ENCODE measurements around the gene ADARB1. TPM values are rescaled to one million over a fixed set of nuclear protein-coding genes. Genes with fewer than 3 reads are reported as not detected.

The ADARB1 gene
- total and polyA plus RNA-seq, 2 experiments from 2014 or later = 4.8 to 14.8 TPM

DNA sequence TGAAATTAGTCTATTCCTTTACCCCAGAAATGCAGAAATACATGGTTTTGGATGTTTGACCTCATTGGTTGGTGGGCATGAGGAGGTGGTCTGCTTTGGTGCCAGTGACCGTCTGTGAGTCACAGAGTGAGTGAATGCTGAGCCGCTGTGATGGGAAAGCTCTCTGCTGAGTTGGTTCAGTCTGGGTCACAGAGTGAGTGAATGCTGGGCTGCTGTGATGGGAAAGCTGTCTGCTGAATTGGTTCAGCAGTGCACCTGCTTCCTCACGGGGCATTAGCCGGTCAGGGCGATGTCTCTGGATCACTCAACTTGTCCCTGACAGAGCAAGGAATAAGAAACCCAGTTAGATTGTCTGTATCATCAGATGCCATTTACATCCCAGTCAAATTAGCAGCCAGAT, 40.8 kb downstream of the ADARB1 start (continued):
- TF ChIP-seq, protein P1, sequence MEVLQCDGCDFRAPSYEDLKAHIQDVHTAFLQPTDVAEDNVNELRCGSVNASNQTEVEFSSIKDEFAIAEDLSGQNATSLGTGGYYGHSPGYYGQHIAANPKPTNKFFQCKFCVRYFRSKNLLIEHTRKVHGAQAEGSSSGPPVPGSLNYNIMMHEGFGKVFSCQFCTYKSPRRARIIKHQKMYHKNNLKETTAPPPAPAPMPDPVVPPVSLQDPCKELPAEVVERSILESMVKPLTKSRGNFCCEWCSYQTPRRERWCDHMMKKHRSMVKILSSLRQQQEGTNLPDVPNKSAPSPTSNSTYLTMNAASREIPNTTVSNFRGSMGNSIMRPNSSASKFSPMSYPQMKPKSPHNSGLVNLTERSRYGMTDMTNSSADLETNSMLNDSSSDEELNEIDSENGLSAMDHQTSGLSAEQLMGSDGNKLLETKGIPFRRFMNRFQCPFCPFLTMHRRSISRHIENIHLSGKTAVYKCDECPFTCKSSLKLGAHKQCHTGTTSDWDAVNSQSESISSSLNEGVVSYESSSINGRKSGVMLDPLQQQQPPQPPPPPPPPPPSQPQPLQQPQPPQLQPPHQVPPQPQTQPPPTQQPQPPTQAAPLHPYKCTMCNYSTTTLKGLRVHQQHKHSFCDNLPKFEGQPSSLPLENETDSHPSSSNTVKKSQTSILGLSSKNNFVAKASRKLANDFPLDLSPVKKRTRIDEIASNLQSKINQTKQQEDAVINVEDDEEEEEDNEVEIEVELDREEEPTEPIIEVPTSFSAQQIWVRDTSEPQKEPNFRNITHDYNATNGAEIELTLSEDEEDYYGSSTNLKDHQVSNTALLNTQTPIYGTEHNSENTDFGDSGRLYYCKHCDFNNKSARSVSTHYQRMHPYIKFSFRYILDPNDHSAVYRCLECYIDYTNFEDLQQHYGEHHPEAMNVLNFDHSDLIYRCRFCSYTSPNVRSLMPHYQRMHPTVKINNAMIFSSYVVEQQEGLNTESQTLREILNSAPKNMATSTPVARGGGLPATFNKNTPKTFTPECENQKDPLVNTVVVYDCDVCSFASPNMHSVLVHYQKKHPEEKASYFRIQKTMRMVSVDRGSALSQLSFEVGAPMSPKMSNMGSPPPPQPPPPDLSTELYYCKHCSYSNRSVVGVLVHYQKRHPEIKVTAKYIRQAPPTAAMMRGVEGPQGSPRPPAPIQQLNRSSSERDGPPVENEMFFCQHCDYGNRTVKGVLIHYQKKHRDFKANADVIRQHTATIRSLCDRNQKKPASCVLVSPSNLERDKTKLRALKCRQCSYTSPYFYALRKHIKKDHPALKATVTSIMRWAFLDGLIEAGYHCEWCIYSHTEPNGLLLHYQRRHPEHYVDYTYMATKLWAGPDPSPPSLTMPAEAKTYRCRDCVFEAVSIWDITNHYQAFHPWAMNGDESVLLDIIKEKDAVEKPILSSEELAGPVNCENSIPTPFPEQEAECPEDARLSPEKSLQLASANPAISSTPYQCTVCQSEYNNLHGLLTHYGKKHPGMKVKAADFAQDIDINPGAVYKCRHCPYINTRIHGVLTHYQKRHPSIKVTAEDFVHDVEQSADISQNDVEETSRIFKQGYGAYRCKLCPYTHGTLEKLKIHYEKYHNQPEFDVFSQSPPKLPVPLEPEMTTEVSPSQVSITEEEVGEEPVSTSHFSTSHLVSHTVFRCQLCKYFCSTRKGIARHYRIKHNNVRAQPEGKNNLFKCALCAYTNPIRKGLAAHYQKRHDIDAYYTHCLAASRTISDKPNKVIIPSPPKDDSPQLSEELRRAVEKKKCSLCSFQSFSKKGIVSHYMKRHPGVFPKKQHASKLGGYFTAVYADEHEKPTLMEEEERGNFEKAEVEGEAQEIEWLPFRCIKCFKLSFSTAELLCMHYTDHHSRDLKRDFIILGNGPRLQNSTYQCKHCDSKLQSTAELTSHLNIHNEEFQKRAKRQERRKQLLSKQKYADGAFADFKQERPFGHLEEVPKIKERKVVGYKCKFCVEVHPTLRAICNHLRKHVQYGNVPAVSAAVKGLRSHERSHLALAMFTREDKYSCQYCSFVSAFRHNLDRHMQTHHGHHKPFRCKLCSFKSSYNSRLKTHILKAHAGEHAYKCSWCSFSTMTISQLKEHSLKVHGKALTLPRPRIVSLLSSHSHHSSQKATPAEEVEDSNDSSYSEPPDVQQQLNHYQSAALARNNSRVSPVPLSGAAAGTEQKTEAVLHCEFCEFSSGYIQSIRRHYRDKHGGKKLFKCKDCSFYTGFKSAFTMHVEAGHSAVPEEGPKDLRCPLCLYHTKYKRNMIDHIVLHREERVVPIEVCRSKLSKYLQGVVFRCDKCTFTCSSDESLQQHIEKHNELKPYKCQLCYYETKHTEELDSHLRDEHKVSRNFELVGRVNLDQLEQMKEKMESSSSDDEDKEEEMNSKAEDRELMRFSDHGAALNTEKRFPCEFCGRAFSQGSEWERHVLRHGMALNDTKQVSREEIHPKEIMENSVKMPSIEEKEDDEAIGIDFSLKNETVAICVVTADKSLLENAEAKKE (CRISPR knock-in tag; IDR thresholded peaks at IDR 0.05) = no peak
- TF ChIP-seq NANOG (IDR thresholded peaks at IDR 0.05; ENCODE audit: borderline replicate concordance) = no peak
- TF ChIP-seq, protein P2, sequence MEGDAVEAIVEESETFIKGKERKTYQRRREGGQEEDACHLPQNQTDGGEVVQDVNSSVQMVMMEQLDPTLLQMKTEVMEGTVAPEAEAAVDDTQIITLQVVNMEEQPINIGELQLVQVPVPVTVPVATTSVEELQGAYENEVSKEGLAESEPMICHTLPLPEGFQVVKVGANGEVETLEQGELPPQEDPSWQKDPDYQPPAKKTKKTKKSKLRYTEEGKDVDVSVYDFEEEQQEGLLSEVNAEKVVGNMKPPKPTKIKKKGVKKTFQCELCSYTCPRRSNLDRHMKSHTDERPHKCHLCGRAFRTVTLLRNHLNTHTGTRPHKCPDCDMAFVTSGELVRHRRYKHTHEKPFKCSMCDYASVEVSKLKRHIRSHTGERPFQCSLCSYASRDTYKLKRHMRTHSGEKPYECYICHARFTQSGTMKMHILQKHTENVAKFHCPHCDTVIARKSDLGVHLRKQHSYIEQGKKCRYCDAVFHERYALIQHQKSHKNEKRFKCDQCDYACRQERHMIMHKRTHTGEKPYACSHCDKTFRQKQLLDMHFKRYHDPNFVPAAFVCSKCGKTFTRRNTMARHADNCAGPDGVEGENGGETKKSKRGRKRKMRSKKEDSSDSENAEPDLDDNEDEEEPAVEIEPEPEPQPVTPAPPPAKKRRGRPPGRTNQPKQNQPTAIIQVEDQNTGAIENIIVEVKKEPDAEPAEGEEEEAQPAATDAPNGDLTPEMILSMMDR (conservative IDR thresholded peaks at IDR 0.05; ENCODE audit: low read depth in 2 of 2) = no peak

DNA sequence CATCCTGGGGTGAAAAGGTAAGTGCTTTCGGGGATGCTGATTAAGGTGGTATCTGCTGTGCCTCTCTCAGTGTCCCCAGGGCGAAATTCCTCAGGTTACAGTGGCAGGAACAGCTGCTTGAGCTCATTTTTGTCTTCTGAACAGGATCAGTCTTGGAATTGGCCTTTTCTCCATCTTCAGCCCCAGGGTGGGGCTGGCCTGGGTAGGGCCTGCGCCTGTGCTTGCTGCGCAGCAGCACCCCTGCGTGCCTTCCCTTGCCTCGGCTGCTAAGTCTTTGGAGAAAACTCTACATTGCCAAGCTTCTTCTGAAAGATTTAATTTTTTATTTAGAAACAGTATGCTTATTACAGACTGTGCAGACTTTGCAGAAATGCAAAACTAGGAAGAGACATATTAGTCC, 41.7 kb downstream of the ADARB1 start:
- H3K36me3 Mint-ChIP-seq (ENCODE audit: low read depth) = no peaks in the 10 kb centered on the region
- no peaks in the 10 kb centered on the region for H3K27me3 ChIP-seq (ENCODE audit: insufficient read depth)
- TF ChIP-seq STAT1 (IDR thresholded peaks at IDR 0.05; ENCODE audit: unreplicated experiment) (no peak), ZNF331 (CRISPR knock-in tag; IDR thresholded peaks at IDR 0.05; ENCODE audit: low read depth) (no peak)
- TF ChIP-seq, protein P3, sequence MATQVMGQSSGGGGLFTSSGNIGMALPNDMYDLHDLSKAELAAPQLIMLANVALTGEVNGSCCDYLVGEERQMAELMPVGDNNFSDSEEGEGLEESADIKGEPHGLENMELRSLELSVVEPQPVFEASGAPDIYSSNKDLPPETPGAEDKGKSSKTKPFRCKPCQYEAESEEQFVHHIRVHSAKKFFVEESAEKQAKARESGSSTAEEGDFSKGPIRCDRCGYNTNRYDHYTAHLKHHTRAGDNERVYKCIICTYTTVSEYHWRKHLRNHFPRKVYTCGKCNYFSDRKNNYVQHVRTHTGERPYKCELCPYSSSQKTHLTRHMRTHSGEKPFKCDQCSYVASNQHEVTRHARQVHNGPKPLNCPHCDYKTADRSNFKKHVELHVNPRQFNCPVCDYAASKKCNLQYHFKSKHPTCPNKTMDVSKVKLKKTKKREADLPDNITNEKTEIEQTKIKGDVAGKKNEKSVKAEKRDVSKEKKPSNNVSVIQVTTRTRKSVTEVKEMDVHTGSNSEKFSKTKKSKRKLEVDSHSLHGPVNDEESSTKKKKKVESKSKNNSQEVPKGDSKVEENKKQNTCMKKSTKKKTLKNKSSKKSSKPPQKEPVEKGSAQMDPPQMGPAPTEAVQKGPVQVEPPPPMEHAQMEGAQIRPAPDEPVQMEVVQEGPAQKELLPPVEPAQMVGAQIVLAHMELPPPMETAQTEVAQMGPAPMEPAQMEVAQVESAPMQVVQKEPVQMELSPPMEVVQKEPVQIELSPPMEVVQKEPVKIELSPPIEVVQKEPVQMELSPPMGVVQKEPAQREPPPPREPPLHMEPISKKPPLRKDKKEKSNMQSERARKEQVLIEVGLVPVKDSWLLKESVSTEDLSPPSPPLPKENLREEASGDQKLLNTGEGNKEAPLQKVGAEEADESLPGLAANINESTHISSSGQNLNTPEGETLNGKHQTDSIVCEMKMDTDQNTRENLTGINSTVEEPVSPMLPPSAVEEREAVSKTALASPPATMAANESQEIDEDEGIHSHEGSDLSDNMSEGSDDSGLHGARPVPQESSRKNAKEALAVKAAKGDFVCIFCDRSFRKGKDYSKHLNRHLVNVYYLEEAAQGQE (IDR thresholded peaks at IDR 0.05; ENCODE audit: unreplicated experiment) = no peak

More for the DNA sequence above, 41.7 kb downstream of the ADARB1 start:
- Histone ChIP-seq H3K4me1 (ENCODE audit: insufficient read depth) (no peaks in the 10 kb centered on the region), H4K20me1 (replicated peaks; ENCODE audit: insufficient read depth) (peaks cover 5% of the 10 kb centered on the region), H3K9me2 (ENCODE audit: insufficient read depth) (no peaks in the 10 kb centered on the region), H3K27ac (ENCODE audit: low read depth) (no peak overlapping the region), H2AFZ (no peak overlapping the region), H3K79me2 (replicated peaks; ENCODE audit: insufficient read depth) (0 out of 2 replicates have a peak, but pooled peaks cover 5% of the 10 kb centered on the region), H3K4me3 (no peak overlapping the region), H3K4me2 (no peak overlapping the region), H3K36me3 (ENCODE audit: insufficient read depth) (no peaks in the 10 kb centered on the region), H3F3A (replicated peaks; ENCODE audit: low read depth) (no peaks in the 10 kb centered on the region)
- no peak for ATAC-seq
- DNase-seq (ENCODE audit: low spot score) = no peak
- Mint-ChIP-seq H3K27ac (no peak overlapping the region), H3K4me3 (no peak overlapping the region), H3K9me3 (no peaks in the 10 kb centered on the region), H3K4me1 (no peaks in the 10 kb centered on the region; the same call in 1 of the 3 replicates), H3K27me3 (ENCODE audit: insufficient read depth, low read depth, poor library complexity) (peaks cover 1% of the 10 kb centered on the region)
